OCI-LY1 (cell line): ENCODE data around the gene TULP3.

Experiments used
- CTCF ChIP-seq: fragments of 200-600 bp; sonication (generic), shearing (Covaris generic); IDR thresholded peaks from 2 replicates; pipeline ENCODE4 v1.5.1; 2017; ENCODE audit warnings: mild to moderate bottlenecking, antibody characterized with exemption, low read length, moderate library complexity, mixed read lengths
- EZH2 ChIP-seq: fragments of 200-600 bp; sonication (generic), shearing (Covaris generic); IDR thresholded peaks from 2 replicates; pipeline ENCODE4 v1.8.0; 2017; ENCODE audit warnings: borderline replicate concordance, mixed run types, mild to moderate bottlenecking, antibody characterized with exemption, low read length, moderate library complexity, mixed read lengths

- TF ChIP-seq CTCF, result no peak
- no peak for TF ChIP-seq EZH2
Measured at GRCh38 chr12:2923057-2923456, 32.4 kb downstream of the TULP3 start.
